ENCODE data around the gene ZC3HAV1L. TPM values are rescaled to one million over a fixed set of nuclear protein-coding genes. Genes with fewer than 3 reads are reported as not detected.

Gene ZC3HAV1L
- total RNA-seq, 1 experiment from 2014 or later, result 34.2 TPM

DNA sequence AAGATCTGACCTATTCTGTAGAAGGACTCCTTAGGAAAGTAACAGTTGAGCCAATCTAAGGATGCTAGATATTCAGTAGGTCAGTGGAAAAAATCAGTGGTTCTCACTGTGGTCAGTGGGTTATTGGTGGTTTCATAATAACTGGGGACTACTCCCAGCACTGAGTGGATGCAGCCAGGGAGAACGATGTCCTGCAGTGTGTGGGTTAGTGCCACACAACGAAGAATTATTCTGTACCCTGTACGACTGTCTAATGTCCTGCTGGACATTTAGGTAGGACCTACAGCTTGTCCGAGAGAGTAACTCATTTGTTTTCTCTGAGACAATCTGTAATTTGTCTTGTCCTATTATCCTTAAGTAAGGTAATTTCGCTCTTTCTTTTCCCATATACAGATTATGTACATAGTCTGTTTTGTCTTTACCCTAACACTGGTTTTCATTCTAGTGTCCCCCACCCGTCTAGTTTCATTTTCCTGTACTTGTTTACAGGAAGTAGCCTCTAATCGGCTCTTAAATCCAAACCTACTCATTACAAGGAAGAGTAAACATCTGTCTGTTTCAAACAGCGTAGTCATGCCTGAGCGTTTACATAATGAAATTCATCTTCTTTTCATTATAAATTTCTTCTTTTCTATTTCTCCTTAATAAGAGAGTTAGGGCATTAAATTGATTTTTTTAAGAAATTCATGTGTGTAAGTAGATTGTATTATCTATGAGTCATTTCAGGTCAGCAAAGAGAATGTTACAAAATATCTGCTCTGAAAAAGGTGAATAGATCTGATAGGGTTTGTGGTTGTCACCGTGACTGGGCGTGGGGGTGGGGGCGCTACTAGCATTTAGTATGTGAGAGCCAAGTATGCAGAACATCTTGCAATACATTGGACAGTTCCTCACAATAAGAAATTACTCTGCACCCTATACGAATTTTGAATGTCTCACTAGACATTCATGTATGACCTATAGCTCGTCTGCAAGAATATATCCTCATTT is 8.3 kb upstream of the ZC3HAV1L start:
- peaks cover 11% of the 10 kb centered on the region; the same call in 1 of the 2 replicates for H3K36me3 ChIP-seq (ENCODE audit: low read depth)
- no peaks in the 10 kb centered on the region for H3K9me2 ChIP-seq (ENCODE audit: insufficient read depth)
- ChIA-PET POLR2A (ENCODE audit: unreplicated experiment) (interaction anchor here (0.7 kb wide), 1 partner anchor 9 kb away, joined by 3 read pairs; no protein-coding TSS in a partner anchor), CTCF (no interaction called here)
- DNase-seq, result peak; percentile 88 to 91
- peak overlapping the region; percentile 23; the same call in 1 of the 2 replicates for H3K4me3 ChIP-seq
- peaks cover 19% of the 10 kb centered on the region for H3F3A ChIP-seq (ENCODE audit: insufficient read depth, low read depth)
- peak overlapping the region; percentile 82 for H3K27ac ChIP-seq
- H3K79me2 ChIP-seq (ENCODE audit: low read depth), result no peaks in the 10 kb centered on the region
- no peaks in the 10 kb centered on the region for H3K9me3 ChIP-seq (ENCODE audit: insufficient read depth, low read depth)
- peak overlapping the region; percentile 66 for H3K4me2 ChIP-seq
- H2AFZ ChIP-seq, result peak overlapping the region; percentile 49; the same call in 1 of the 2 replicates
- intact Hi-C loops (cut with micrococcal nuclease; ENCODE audit: unreplicated experiment), result loop anchor here (1.0 to 10.0 kb wide), 3 partner anchors 8 to 1039 kb away; partner anchors contain the start of genes CREB3L2 and ZC3HAV1L
- TSS peak; percentile 24 for BruUV-seq (replicated peaks)
- H4K20me1 ChIP-seq (ENCODE audit: insufficient read depth), result no peaks in the 10 kb centered on the region
- peaks cover 26% of the 10 kb centered on the region for H3K4me1 ChIP-seq (replicated peaks; ENCODE audit: insufficient read depth)
- H3K27me3 ChIP-seq (ENCODE audit: insufficient read depth, low read depth), result no peaks in the 10 kb centered on the region
- TF ChIP-seq EZH2 (IDR thresholded peaks at IDR 0.05; ENCODE audit: low read depth) (no peak), CTCF (conservative IDR thresholded peaks at IDR 0.05) (no peak)

- TF ChIP-seq EZH2 (IDR thresholded peaks at IDR 0.05; ENCODE audit: low read depth) (no peak), CTCF (conservative IDR thresholded peaks at IDR 0.05) (no peak)
- Histone ChIP-seq H3K9me2 (ENCODE audit: insufficient read depth) (no peaks in the 10 kb centered on the region), H3K4me1 (replicated peaks; ENCODE audit: insufficient read depth) (peaks cover 26% of the 10 kb centered on the region), H3K27me3 (ENCODE audit: insufficient read depth, low read depth) (no peaks in the 10 kb centered on the region), H3F3A (ENCODE audit: insufficient read depth, low read depth) (peaks cover 25% of the 10 kb centered on the region), H3K27ac (no peak overlapping the region), H2AFZ (no peak overlapping the region), H3K36me3 (ENCODE audit: low read depth) (peaks cover 11% of the 10 kb centered on the region; the same call in 1 of the 2 replicates), H3K9me3 (ENCODE audit: insufficient read depth, low read depth) (no peaks in the 10 kb centered on the region), H3K79me2 (ENCODE audit: low read depth) (no peaks in the 10 kb centered on the region), H3K4me2 (no peak overlapping the region), H3K4me3 (no peak overlapping the region), H4K20me1 (ENCODE audit: insufficient read depth) (no peaks in the 10 kb centered on the region)
- ChIA-PET CTCF (interaction anchor here (0.7 kb wide), 1 partner anchor 9 kb away, joined by 3 read pairs; no protein-coding TSS in a partner anchor), POLR2A (ENCODE audit: unreplicated experiment) (interaction anchor here (0.6 kb wide), 1 partner anchor 318 kb away, joined by 6 read pairs; the partner anchor contains the start of gene LUC7L2)
- BruUV-seq (replicated peaks), result no TSS peak
- DNase-seq, result no peak
- intact Hi-C loops (cut with micrococcal nuclease; ENCODE audit: unreplicated experiment), result loop anchor here (10.0 kb wide), 1 partner anchor 1037 kb away; the partner anchor contains the start of gene CREB3L2
These were observed 5.7 kb upstream of the ZC3HAV1L start for GRCh38 chr7:139041378-139042085.

GRCh38 chr7:139038691-139039090 is 2.8 kb upstream of the ZC3HAV1L start:
- CTCF ChIA-PET, result no interaction called here
- TF ChIP-seq CTCF (conservative IDR thresholded peaks at IDR 0.05) (no peak), EZH2 (IDR thresholded peaks at IDR 0.05; ENCODE audit: low read depth) (no peak)
- peaks cover 23% of the 10 kb centered on the region for H3F3A ChIP-seq (ENCODE audit: insufficient read depth, low read depth)
- H3K36me3 ChIP-seq (ENCODE audit: low read depth), result peaks cover 12% of the 10 kb centered on the region
- POLR2A ChIA-PET (ENCODE audit: unreplicated experiment), result interaction anchor here (0.5 kb wide), 1 partner anchor 1135 kb away, joined by 3 read pairs; no protein-coding TSS in a partner anchor
- H3K79me2 ChIP-seq (ENCODE audit: low read depth), result peaks cover 14% of the 10 kb centered on the region
- H3K27ac ChIP-seq, result no peak overlapping the region
- no peaks in the 10 kb centered on the region for H3K9me3 ChIP-seq (ENCODE audit: insufficient read depth, low read depth)
- DNase-seq, result no peak
- H2AFZ ChIP-seq, result no peak overlapping the region
- peaks cover 12% of the 10 kb centered on the region for H4K20me1 ChIP-seq (ENCODE audit: insufficient read depth)
- H3K27me3 ChIP-seq (ENCODE audit: insufficient read depth, low read depth), result no peaks in the 10 kb centered on the region
- BruUV-seq (replicated peaks), result no TSS peak
- no peak overlapping the region for H3K4me2 ChIP-seq
- intact Hi-C loops (cut with micrococcal nuclease; ENCODE audit: unreplicated experiment), result loop anchor here (10.0 kb wide), 1 partner anchor 284 kb away; no protein-coding TSS in a partner anchor
- H3K4me1 ChIP-seq (replicated peaks; ENCODE audit: insufficient read depth), result peaks cover 19% of the 10 kb centered on the region
- no peak overlapping the region for H3K4me3 ChIP-seq
- H3K9me2 ChIP-seq (ENCODE audit: insufficient read depth), result no peaks in the 10 kb centered on the region
